ENCODE results near the gene HNRNPA3. TPM values are rescaled to one million over a fixed set of nuclear protein-coding genes. Genes with fewer than 3 reads are reported as not detected.

The HNRNPA3 gene
- total and polyA plus RNA-seq, 2 experiments from 2014 or later: 151 to 290 TPM

DNA sequence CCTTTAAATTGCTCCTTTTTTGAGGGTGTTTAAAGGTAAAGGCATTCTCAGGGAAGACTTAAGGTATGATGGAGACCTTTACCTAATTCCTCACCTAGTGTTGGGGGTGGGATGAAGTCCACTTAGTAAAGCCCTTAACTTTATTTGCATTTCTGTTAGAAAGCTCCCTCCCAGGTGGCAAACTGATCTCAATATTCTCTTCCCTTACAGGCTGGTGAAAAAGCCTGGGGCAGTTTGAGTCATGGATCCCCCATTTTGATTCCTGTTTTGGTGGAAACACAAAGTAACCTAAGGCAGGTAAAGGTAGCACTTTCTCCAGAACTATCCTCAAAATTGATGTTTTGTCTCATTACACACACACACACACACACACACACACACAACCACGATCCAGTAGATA is 33.8 kb upstream of the HNRNPA3 start:
- Histone ChIP-seq H3K79me2 (replicated peaks; ENCODE audit: insufficient read depth) (no peaks in the 10 kb centered on the region), H3K4me1 (ENCODE audit: insufficient read depth) (peaks cover 9% of the 10 kb centered on the region), H3K27ac (ENCODE audit: low read depth) (peak overlapping the region; percentile 39; the same call in 1 of the 2 replicates), H3F3A (replicated peaks; ENCODE audit: low read depth) (no peaks in the 10 kb centered on the region), H3K36me3 (ENCODE audit: insufficient read depth) (no peaks in the 10 kb centered on the region), H3K27me3 (ENCODE audit: insufficient read depth) (no peaks in the 10 kb centered on the region), H3K4me2 (no peak overlapping the region), H2AFZ (no peak overlapping the region), H4K20me1 (replicated peaks; ENCODE audit: insufficient read depth) (no peaks in the 10 kb centered on the region), H3K9me2 (ENCODE audit: insufficient read depth) (no peaks in the 10 kb centered on the region), H3K4me3 (no peak overlapping the region)
- peaks cover 15% of the 10 kb centered on the region for H3K4me1 Mint-ChIP-seq
- no peaks in the 10 kb centered on the region for H3K9me3 Mint-ChIP-seq
- H3K27me3 Mint-ChIP-seq (ENCODE audit: insufficient read depth, low read depth, poor library complexity): peaks cover 3% of the 10 kb centered on the region
- TF ChIP-seq, protein P1, sequence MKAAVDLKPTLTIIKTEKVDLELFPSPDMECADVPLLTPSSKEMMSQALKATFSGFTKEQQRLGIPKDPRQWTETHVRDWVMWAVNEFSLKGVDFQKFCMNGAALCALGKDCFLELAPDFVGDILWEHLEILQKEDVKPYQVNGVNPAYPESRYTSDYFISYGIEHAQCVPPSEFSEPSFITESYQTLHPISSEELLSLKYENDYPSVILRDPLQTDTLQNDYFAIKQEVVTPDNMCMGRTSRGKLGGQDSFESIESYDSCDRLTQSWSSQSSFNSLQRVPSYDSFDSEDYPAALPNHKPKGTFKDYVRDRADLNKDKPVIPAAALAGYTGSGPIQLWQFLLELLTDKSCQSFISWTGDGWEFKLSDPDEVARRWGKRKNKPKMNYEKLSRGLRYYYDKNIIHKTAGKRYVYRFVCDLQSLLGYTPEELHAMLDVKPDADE (IDR thresholded peaks at IDR 0.05): no peak
- TF ChIP-seq EZH2phosphoT487 (IDR thresholded peaks at IDR 0.05; ENCODE audit: unreplicated experiment): no peak
- no peak for TF ChIP-seq STAT1 (IDR thresholded peaks at IDR 0.05; ENCODE audit: unreplicated experiment)
- TF ChIP-seq, protein P2, sequence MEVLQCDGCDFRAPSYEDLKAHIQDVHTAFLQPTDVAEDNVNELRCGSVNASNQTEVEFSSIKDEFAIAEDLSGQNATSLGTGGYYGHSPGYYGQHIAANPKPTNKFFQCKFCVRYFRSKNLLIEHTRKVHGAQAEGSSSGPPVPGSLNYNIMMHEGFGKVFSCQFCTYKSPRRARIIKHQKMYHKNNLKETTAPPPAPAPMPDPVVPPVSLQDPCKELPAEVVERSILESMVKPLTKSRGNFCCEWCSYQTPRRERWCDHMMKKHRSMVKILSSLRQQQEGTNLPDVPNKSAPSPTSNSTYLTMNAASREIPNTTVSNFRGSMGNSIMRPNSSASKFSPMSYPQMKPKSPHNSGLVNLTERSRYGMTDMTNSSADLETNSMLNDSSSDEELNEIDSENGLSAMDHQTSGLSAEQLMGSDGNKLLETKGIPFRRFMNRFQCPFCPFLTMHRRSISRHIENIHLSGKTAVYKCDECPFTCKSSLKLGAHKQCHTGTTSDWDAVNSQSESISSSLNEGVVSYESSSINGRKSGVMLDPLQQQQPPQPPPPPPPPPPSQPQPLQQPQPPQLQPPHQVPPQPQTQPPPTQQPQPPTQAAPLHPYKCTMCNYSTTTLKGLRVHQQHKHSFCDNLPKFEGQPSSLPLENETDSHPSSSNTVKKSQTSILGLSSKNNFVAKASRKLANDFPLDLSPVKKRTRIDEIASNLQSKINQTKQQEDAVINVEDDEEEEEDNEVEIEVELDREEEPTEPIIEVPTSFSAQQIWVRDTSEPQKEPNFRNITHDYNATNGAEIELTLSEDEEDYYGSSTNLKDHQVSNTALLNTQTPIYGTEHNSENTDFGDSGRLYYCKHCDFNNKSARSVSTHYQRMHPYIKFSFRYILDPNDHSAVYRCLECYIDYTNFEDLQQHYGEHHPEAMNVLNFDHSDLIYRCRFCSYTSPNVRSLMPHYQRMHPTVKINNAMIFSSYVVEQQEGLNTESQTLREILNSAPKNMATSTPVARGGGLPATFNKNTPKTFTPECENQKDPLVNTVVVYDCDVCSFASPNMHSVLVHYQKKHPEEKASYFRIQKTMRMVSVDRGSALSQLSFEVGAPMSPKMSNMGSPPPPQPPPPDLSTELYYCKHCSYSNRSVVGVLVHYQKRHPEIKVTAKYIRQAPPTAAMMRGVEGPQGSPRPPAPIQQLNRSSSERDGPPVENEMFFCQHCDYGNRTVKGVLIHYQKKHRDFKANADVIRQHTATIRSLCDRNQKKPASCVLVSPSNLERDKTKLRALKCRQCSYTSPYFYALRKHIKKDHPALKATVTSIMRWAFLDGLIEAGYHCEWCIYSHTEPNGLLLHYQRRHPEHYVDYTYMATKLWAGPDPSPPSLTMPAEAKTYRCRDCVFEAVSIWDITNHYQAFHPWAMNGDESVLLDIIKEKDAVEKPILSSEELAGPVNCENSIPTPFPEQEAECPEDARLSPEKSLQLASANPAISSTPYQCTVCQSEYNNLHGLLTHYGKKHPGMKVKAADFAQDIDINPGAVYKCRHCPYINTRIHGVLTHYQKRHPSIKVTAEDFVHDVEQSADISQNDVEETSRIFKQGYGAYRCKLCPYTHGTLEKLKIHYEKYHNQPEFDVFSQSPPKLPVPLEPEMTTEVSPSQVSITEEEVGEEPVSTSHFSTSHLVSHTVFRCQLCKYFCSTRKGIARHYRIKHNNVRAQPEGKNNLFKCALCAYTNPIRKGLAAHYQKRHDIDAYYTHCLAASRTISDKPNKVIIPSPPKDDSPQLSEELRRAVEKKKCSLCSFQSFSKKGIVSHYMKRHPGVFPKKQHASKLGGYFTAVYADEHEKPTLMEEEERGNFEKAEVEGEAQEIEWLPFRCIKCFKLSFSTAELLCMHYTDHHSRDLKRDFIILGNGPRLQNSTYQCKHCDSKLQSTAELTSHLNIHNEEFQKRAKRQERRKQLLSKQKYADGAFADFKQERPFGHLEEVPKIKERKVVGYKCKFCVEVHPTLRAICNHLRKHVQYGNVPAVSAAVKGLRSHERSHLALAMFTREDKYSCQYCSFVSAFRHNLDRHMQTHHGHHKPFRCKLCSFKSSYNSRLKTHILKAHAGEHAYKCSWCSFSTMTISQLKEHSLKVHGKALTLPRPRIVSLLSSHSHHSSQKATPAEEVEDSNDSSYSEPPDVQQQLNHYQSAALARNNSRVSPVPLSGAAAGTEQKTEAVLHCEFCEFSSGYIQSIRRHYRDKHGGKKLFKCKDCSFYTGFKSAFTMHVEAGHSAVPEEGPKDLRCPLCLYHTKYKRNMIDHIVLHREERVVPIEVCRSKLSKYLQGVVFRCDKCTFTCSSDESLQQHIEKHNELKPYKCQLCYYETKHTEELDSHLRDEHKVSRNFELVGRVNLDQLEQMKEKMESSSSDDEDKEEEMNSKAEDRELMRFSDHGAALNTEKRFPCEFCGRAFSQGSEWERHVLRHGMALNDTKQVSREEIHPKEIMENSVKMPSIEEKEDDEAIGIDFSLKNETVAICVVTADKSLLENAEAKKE (CRISPR knock-in tag; IDR thresholded peaks at IDR 0.05): no peak
- no peak for TF ChIP-seq JUNB (IDR thresholded peaks at IDR 0.05; ENCODE audit: unreplicated experiment)
- no peaks in the 10 kb centered on the region for H3K36me3 Mint-ChIP-seq (ENCODE audit: low read depth)
- peak overlapping the region; percentile 32; the same call in 2 of the 3 replicates for H3K4me3 Mint-ChIP-seq
- DNase-seq (ENCODE audit: low spot score) (peak; percentile 53), ATAC-seq (peak; percentile 59)
- peak overlapping the region; percentile 95 for H3K27ac Mint-ChIP-seq

DNA sequence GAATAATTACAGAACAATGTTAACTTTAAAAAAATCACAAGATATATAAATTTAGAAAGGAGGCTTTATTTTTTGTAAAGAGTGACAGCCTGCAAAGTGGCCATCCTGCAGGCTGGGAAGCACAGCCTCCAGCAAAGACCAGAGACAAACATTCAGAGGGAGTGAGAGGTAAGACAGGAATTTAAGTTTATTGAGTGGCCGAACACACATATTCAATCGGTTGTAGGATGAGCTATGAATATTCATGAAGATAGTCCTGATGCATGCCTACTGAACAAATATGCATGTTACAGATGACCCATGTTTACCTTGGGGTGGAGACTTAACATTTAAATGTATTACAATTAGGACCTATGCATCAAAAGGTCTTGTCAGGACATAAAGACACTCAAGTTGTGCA is 33.4 kb upstream of the HNRNPA3 start:
- Mint-ChIP-seq H3K27ac (peak overlapping the region; percentile 95), H3K4me1 (peaks cover 15% of the 10 kb centered on the region), H3K4me3 (peak overlapping the region; percentile 32; the same call in 1 of the 3 replicates), H3K27me3 (ENCODE audit: insufficient read depth, low read depth, poor library complexity) (peaks cover 3% of the 10 kb centered on the region), H3K36me3 (ENCODE audit: low read depth) (no peaks in the 10 kb centered on the region), H3K9me3 (no peaks in the 10 kb centered on the region)
- Histone ChIP-seq H3K4me1 (ENCODE audit: insufficient read depth) (peaks cover 9% of the 10 kb centered on the region), H3K36me3 (ENCODE audit: insufficient read depth) (no peaks in the 10 kb centered on the region), H3K27ac (ENCODE audit: low read depth) (peak overlapping the region; percentile 39; the same call in 1 of the 2 replicates), H3K9me2 (ENCODE audit: insufficient read depth) (no peaks in the 10 kb centered on the region), H4K20me1 (replicated peaks; ENCODE audit: insufficient read depth) (no peaks in the 10 kb centered on the region), H3K79me2 (replicated peaks; ENCODE audit: insufficient read depth) (no peaks in the 10 kb centered on the region), H3F3A (replicated peaks; ENCODE audit: low read depth) (no peaks in the 10 kb centered on the region), H2AFZ (no peak overlapping the region), H3K27me3 (ENCODE audit: insufficient read depth) (no peaks in the 10 kb centered on the region), H3K4me2 (no peak overlapping the region), H3K4me3 (no peak overlapping the region)
- DNase-seq (ENCODE audit: low spot score): no peak
- ATAC-seq: peak; percentile 53
- no peak for TF ChIP-seq STAT1 (IDR thresholded peaks at IDR 0.05; ENCODE audit: unreplicated experiment)
- TF ChIP-seq ZNF114 (CRISPR knock-in tag; IDR thresholded peaks at IDR 0.05): no peak
- TF ChIP-seq, protein P3, sequence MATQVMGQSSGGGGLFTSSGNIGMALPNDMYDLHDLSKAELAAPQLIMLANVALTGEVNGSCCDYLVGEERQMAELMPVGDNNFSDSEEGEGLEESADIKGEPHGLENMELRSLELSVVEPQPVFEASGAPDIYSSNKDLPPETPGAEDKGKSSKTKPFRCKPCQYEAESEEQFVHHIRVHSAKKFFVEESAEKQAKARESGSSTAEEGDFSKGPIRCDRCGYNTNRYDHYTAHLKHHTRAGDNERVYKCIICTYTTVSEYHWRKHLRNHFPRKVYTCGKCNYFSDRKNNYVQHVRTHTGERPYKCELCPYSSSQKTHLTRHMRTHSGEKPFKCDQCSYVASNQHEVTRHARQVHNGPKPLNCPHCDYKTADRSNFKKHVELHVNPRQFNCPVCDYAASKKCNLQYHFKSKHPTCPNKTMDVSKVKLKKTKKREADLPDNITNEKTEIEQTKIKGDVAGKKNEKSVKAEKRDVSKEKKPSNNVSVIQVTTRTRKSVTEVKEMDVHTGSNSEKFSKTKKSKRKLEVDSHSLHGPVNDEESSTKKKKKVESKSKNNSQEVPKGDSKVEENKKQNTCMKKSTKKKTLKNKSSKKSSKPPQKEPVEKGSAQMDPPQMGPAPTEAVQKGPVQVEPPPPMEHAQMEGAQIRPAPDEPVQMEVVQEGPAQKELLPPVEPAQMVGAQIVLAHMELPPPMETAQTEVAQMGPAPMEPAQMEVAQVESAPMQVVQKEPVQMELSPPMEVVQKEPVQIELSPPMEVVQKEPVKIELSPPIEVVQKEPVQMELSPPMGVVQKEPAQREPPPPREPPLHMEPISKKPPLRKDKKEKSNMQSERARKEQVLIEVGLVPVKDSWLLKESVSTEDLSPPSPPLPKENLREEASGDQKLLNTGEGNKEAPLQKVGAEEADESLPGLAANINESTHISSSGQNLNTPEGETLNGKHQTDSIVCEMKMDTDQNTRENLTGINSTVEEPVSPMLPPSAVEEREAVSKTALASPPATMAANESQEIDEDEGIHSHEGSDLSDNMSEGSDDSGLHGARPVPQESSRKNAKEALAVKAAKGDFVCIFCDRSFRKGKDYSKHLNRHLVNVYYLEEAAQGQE (IDR thresholded peaks at IDR 0.05; ENCODE audit: unreplicated experiment): no peak
- no peak for TF ChIP-seq ZNF331 (CRISPR knock-in tag; IDR thresholded peaks at IDR 0.05; ENCODE audit: low read depth)
- TF ChIP-seq EZH2phosphoT487 (IDR thresholded peaks at IDR 0.05; ENCODE audit: unreplicated experiment): no peak
- TF ChIP-seq JUNB (IDR thresholded peaks at IDR 0.05; ENCODE audit: unreplicated experiment): no peak
